Jurkat, Clone E6-1 (cell line): Measurements from ENCODE around the gene AGAP1.
"Not testable (repeated sequence)": the region's sequence is repeated elsewhere in the genome, so short reads cannot be mapped to it uniquely, and the experiment has no call there.

ENCODE experiments used
- DNase-seq: peaks from one replicate; pipeline ENCODE4 v3.0.0-alpha.2; 2011; ENCODE audit warnings: low read depth, low spot score
- H3K4me3 ChIP-seq: 2 replicates; pipeline ENCODE4 v1.5.1; 2011; ENCODE audit warnings: mild to moderate bottlenecking, low read length, control low read depth, moderate library complexity

AGAP1 gene

GRCh38 chr2:235749121-235749770 lies 255.4 kb downstream of the AGAP1 start:
- DNase-seq = no peak
- no peak overlapping the region for H3K4me3 ChIP-seq

- no peak overlapping the region for H3K4me3 ChIP-seq
- DNase-seq = no peak
Measured at GRCh38 chr2:235749771-235750160, 255.9 kb downstream of the AGAP1 start.

- DNase-seq = no peak
- no peak overlapping the region for H3K4me3 ChIP-seq
Measured at GRCh38 chr2:235752846-235753245, 259.0 kb downstream of the AGAP1 start.

GRCh38 chr2:235754357-235755207 lies 260.7 kb downstream of the AGAP1 start:
- no peak for DNase-seq
- H3K4me3 ChIP-seq = no peak overlapping the region

GRCh38 chr2:235756491-235756890 lies 262.6 kb downstream of the AGAP1 start:
- no peak for DNase-seq

GRCh38 chr2:235757212-235757611 lies 263.4 kb downstream of the AGAP1 start:
- no peak overlapping the region for H3K4me3 ChIP-seq
- DNase-seq = no peak

More at GRCh38 chr2:235756491-235756890, 262.6 kb downstream of the AGAP1 start:
- H3K4me3 ChIP-seq = no peak overlapping the region

GRCh38 chr2:235757640-235758039 lies 263.8 kb downstream of the AGAP1 start:
- H3K4me3 ChIP-seq = no peak overlapping the region
- no peak for DNase-seq

GRCh38 chr2:235762832-235763598 lies 269.2 kb downstream of the AGAP1 start:
- no peak for DNase-seq
- no peak overlapping the region for H3K4me3 ChIP-seq

- no peak overlapping the region for H3K4me3 ChIP-seq
- DNase-seq = no peak
Measured at GRCh38 chr2:235763816-235764215, 270.0 kb downstream of the AGAP1 start.

GRCh38 chr2:235764478-235764877 lies 270.6 kb downstream of the AGAP1 start:
- not testable (repeated sequence) for H3K4me3 ChIP-seq, DNase-seq

- DNase-seq = no peak
- H3K4me3 ChIP-seq = no peak overlapping the region
Measured at GRCh38 chr2:235765181-235765820, 271.5 kb downstream of the AGAP1 start.

GRCh38 chr2:235766278-235766677 lies 272.4 kb downstream of the AGAP1 start:
- H3K4me3 ChIP-seq = no peak overlapping the region
- peak; percentile 48 for DNase-seq

GRCh38 chr2:235768606-235769005 lies 274.8 kb downstream of the AGAP1 start:
- no peak overlapping the region for H3K4me3 ChIP-seq

GRCh38 chr2:235769046-235769445 lies 275.2 kb downstream of the AGAP1 start:
- no peak for DNase-seq
- H3K4me3 ChIP-seq = no peak overlapping the region

More at GRCh38 chr2:235768606-235769005, 274.8 kb downstream of the AGAP1 start:
- no peak for DNase-seq

- DNase-seq = no peak
- no peak overlapping the region for H3K4me3 ChIP-seq
Measured at GRCh38 chr2:235770909-235771820, 277.3 kb downstream of the AGAP1 start.

- no peak for DNase-seq
Measured at GRCh38 chr2:235773188-235773928, 279.5 kb downstream of the AGAP1 start.

GRCh38 chr2:235774153-235774870 lies 280.5 kb downstream of the AGAP1 start:
- no peak overlapping the region for H3K4me3 ChIP-seq
- no peak for DNase-seq

More at GRCh38 chr2:235773188-235773928, 279.5 kb downstream of the AGAP1 start:
- no peak overlapping the region for H3K4me3 ChIP-seq
